Breast epithelium (tissue), 4 donors: Measurements from ENCODE around the gene KLC1. TPM values are rescaled to one million over a fixed set of nuclear protein-coding genes. Genes with fewer than 3 reads are reported as not detected.

Experiments used
- DNase-seq, 2 donors: peaks; one replicate each; pipeline ENCODE4 v3.0.0-alpha.2; 2019; ENCODE audit warnings: low spot score in 2 of 2
- H3K27ac ChIP-seq, 2 donors: fragments of 200-600 bp; sonication (generic) in 1 of 2; one replicate each; pipeline ENCODE4 v1.5.1; 2016 to 2019; ENCODE audit warnings: mild to moderate bottlenecking in 1 of 2
- H3K27me3 ChIP-seq, 2 donors: fragments of 200-600 bp; sonication (generic) in 1 of 2; one replicate each; pipeline versions ENCODE4 v1.5.1 to v1.6.0; 2017 to 2019; ENCODE audit warnings: control low read depth in 1 of 2, mild to moderate bottlenecking in 1 of 2
- H3K36me3 ChIP-seq: fragments of 200-600 bp; one replicate; pipeline ENCODE4 v1.5.1; 2019
- H3K4me1 ChIP-seq, 2 donors: fragments of 200-600 bp; sonication (generic); one replicate each; pipeline ENCODE4 v1.5.1; 2016 to 2019; ENCODE audit warnings: control low read depth in 1 of 2
- H3K4me3 ChIP-seq, 3 donors: fragments of 200-600 bp; sonication (generic); 1 replicate in 2 of 3; 2 replicates in 1 of 3; pipeline ENCODE4 v1.5.1; 2016 to 2019; ENCODE audit warnings: mild to moderate bottlenecking in 3 of 3, moderate library complexity in 2 of 3
- H3K9me3 ChIP-seq, 2 donors: fragments of 200-600 bp; sonication (generic) in 1 of 2; one replicate each; pipeline ENCODE4 v1.5.1; 2016 to 2019; ENCODE audit warnings: control low read depth in 1 of 2
- POLR2A ChIP-seq: fragments of 450-650 bp; IDR thresholded peaks from one replicate; pipeline ENCODE4 v1.6.1; 2016; ENCODE audit warnings: antibody characterized with exemption, mild to moderate bottlenecking, moderate library complexity
- POLR2AphosphoS5 ChIP-seq, 3 donors: sonication (generic); formaldehyde crosslinking; IDR thresholded peaks; one replicate each; pipeline ENCODE4 v1.6.1; 2017; ENCODE audit warnings: antibody characterized with exemption in 3 of 3
- intact Hi-C: fragments of 100-400 bp; cut with DNase I; formaldehyde crosslinking; loops from one replicate; pipeline ENCODE4 v1.15.1; 2023; ENCODE audit warnings: low total_unique reads
- total RNA-seq, 3 donors: library from RNA; depleted of rRNA; stranded (reverse); fragments of >200 nt; gene quantifications; one replicate each; pipeline ENCODE4 v1.1.0, GENCODE V29; 2016
- TF ChIP-seq, protein P1 (sequence below), 3 donors: fragments of 450-650 bp; IDR thresholded peaks; one replicate each; pipeline ENCODE4 v1.5.1; 2016 to 2017; ENCODE audit warnings: antibody characterized with exemption in 3 of 3, mild to moderate bottlenecking in 3 of 3, moderate library complexity in 3 of 3

Gene KLC1
- total RNA-seq, 3 donors from 2014 or later: 222 to 275 (median 253) TPM

DNA sequence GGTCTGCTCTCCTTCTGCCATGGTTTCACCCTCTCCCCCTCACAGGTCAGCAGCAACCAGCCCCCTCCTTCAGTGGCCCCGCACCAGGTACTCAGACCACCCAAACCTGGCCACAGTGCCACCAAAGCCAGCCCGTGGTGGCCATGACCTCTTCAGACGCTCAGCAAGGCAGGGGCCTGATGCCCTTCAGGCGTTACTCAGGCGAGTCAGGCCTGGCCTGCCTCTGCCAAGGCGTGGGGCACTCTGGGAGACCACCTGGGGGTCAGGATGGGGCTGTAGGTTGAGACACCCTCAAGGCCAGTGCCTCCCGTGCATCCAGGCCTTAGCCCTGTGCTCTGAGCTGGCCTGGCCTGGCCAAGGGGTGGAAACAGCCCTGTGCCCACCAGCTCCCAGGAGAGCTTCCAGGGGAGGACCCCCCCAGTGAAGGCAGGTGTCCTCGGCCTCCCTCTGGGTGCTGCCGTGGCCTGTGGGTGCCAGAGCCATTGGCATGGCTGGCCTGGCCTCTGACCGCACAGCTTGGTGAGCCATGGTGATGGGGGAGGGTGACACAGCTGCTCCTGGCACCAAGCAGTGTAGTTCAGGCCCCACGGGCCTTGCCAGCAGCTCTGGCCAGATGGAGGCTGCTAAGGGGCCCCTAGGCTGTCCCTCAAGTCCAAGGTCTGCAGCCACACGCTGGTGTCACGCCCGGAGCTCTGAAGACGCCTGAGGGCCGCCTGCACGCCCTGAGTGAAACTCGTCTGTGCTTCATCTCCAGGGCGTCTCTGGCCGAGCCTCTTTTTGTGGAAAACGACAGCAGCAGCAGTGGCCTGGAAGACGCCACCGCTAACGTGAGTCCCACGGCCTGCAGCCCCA, 71.1 kb downstream of the KLC1 start:
- intact Hi-C loops: no loop called here
- no peaks in the 10 kb centered on the region for H3K36me3 ChIP-seq
- H3K27me3 ChIP-seq: no peaks in the 10 kb centered on the region
- H3K9me3 ChIP-seq: no peaks in the 10 kb centered on the region
- no peak for DNase-seq
- peaks cover 3 to 16% of the 10 kb centered on the region in 2 donors for H3K4me1 ChIP-seq
- H3K27ac ChIP-seq: peak overlapping the region in 1 of 2 donors; percentile 21
- TF ChIP-seq, protein P1, sequence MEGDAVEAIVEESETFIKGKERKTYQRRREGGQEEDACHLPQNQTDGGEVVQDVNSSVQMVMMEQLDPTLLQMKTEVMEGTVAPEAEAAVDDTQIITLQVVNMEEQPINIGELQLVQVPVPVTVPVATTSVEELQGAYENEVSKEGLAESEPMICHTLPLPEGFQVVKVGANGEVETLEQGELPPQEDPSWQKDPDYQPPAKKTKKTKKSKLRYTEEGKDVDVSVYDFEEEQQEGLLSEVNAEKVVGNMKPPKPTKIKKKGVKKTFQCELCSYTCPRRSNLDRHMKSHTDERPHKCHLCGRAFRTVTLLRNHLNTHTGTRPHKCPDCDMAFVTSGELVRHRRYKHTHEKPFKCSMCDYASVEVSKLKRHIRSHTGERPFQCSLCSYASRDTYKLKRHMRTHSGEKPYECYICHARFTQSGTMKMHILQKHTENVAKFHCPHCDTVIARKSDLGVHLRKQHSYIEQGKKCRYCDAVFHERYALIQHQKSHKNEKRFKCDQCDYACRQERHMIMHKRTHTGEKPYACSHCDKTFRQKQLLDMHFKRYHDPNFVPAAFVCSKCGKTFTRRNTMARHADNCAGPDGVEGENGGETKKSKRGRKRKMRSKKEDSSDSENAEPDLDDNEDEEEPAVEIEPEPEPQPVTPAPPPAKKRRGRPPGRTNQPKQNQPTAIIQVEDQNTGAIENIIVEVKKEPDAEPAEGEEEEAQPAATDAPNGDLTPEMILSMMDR (IDR thresholded peaks at IDR 0.05): no peak
- no peak for TF ChIP-seq POLR2AphosphoS5 (IDR thresholded peaks at IDR 0.05)
- TF ChIP-seq POLR2A: no peak
- no peak overlapping the region for H3K4me3 ChIP-seq

DNA sequence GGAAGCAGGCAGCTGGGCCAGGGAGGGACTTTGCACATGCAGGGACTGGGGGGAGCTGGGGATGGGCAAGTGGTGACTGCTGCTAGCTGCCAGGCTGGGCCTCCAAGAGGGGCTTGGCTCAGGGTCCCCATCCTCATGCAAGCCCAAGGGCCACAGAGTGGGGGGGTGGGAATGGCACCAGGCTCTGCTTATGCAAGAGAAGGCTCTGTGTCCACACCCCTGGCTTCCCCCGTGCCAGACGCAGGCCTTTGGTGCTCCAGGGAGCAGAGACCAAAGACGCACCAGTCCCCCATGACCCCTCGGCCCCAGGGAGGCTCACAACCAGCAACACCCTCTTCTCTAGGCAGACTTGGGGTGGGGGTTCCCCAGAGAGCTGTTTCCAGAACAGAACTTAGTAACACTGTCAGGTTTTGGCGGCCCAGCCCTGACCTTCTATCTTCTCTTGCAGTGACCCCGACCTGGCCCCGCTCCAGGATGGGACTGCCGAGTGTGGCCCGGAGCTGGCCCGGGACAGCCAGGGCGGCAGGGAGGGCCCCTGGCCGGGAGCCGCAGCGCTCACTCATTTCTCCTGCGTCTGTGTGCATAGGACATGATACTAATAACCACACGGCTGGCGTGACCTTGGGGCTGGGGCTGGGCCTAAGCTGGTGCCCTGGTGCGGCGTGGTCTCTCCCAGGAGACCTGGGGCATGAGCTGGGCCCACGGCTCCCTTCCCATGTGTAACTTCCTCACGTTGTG, 71.9 kb downstream of the KLC1 start:
- TF ChIP-seq, protein P1 (IDR thresholded peaks at IDR 0.05): no peak
- no peak for TF ChIP-seq POLR2AphosphoS5 (IDR thresholded peaks at IDR 0.05)
- H3K36me3 ChIP-seq: no peaks in the 10 kb centered on the region
- no peak for DNase-seq
- H3K27me3 ChIP-seq: no peaks in the 10 kb centered on the region
- H3K4me1 ChIP-seq: peaks cover 3 to 16% of the 10 kb centered on the region in 2 donors
- no peak overlapping the region for H3K4me3 ChIP-seq
- H3K9me3 ChIP-seq: no peaks in the 10 kb centered on the region
- intact Hi-C loops: no loop called here
- no peak overlapping the region for H3K27ac ChIP-seq

- no peak overlapping the region for H3K27ac ChIP-seq
- TF ChIP-seq POLR2A (no peak), POLR2AphosphoS5 (IDR thresholded peaks at IDR 0.05) (no peak)
- TF ChIP-seq, protein P1 (IDR thresholded peaks at IDR 0.05): no peak
- DNase-seq: no peak
- no peaks in the 10 kb centered on the region for H3K9me3 ChIP-seq
- H3K36me3 ChIP-seq: no peaks in the 10 kb centered on the region
- intact Hi-C loops: no loop called here
- H3K27me3 ChIP-seq: no peaks in the 10 kb centered on the region
- no peak overlapping the region for H3K4me3 ChIP-seq
- H3K4me1 ChIP-seq: peaks cover 2 to 7% of the 10 kb centered on the region in 2 donors
Observed at GRCh38 chr14:103702095-103702494, 73.1 kb downstream of the KLC1 start.

DNA sequence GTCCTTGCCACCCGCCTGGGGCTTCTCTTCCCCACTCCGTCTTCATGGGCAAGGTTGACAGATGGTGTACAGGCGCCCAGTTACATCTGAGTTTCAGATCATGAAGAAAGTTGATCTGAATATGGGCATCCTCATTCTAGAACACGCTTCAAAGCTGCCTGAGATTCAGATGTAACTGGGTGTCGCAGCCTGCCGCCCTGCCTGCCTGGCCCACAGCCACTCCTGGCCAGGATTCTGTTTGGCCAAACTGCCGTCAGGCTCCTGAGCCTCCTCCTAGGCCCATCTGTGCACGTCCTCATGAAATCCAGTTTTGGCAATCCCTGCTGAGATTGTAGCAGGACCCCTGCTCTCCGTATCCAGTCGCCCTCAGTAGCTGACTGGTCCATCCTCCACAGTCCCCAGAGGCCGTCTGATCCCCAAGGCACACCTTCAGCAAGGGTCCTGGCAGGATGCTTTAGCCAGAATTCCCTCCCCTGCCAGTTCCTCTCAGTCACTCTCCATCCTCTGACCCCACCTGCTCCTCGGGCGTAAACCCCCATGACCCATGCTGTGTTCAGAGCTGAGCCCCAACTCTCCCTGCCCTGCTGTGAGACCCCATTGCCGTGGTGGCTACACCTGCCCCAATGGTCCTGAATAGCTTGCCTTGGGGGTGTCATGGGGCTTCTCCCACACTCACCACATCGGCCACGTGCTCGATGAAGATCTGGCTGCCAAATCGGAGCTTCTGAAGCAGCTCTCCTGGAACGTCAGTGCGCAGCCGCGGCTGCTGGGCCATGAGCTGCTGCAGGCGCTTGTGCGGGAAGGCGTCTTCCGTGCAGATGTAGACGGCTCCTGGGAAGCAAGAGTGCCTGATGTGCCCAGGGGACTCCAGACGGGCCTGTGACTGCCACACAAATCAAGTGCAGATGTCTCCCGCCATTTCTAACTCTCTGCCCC, 73.8 kb downstream of the KLC1 start:
- intact Hi-C loops: no loop called here
- no peaks in the 10 kb centered on the region for H3K36me3 ChIP-seq
- H3K27me3 ChIP-seq: no peaks in the 10 kb centered on the region
- H3K9me3 ChIP-seq: no peaks in the 10 kb centered on the region
- H3K4me1 ChIP-seq: peaks cover 0 to under 1% of the 10 kb centered on the region in 2 donors
- H3K27ac ChIP-seq: no peak overlapping the region
- H3K4me3 ChIP-seq: no peak overlapping the region
- DNase-seq: no peak
- TF ChIP-seq POLR2AphosphoS5 (IDR thresholded peaks at IDR 0.05) (no peak), POLR2A (no peak)
- TF ChIP-seq, protein P1 (IDR thresholded peaks at IDR 0.05): no peak
